Measurements from ENCODE around the gene MAN1B1.

The MAN1B1 gene

DNA sequence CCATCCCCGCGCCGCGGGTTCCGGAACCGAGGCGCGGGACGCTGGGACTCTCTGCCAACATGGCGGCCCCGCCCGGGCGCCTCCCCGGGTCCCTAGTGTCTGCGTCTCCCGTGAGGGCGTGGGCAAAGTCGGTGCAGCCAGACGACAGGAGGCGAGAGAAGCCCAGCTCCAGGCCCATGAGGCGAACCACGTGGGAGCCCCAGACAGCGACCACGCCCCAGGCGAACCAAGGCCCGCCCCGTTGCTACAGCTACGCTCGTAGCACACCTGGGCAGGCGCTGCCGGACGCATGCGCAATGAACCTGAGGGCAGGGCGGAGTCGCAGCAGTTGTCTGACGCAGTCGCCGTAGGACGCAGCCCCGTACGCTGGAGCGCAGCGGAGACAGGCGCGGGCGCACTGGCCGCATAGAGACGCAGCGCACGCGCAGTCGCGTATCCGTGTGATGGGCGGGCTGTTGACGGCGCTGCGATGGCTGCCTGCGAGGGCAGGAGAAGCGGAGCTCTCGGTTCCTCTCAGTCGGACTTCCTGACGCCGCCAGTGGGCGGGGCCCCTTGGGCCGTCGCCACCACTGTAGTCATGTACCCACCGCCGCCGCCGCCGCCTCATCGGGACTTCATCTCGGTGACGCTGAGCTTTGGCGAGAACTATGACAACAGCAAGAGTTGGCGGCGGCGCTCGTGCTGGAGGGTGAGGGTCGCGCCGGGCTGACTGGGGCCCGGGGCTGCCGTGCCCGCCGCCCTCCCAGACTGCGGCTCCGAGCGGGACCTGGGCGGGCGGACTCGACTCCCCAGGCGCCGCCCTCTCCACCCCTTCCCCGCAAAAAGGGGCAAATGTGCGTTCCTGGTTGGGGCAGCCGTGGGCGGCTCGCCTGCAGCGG is at the start of gene MAN1B1:
Gene MAN1B1, plus strand, starts transcription at position 455 of the 878 bp plus-strand sequence. Its CDS starts 15 bp downstream, at position 470.
- TF ChIP-seq, protein P1, sequence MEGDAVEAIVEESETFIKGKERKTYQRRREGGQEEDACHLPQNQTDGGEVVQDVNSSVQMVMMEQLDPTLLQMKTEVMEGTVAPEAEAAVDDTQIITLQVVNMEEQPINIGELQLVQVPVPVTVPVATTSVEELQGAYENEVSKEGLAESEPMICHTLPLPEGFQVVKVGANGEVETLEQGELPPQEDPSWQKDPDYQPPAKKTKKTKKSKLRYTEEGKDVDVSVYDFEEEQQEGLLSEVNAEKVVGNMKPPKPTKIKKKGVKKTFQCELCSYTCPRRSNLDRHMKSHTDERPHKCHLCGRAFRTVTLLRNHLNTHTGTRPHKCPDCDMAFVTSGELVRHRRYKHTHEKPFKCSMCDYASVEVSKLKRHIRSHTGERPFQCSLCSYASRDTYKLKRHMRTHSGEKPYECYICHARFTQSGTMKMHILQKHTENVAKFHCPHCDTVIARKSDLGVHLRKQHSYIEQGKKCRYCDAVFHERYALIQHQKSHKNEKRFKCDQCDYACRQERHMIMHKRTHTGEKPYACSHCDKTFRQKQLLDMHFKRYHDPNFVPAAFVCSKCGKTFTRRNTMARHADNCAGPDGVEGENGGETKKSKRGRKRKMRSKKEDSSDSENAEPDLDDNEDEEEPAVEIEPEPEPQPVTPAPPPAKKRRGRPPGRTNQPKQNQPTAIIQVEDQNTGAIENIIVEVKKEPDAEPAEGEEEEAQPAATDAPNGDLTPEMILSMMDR (IDR thresholded peaks at IDR 0.05; ENCODE audit: unreplicated experiment in 3 of 3): no peak
- Mint-ChIP-seq H3K9me3 (no peaks in the 10 kb centered on the region), H3K27me3 (ENCODE audit: low read depth) (peaks cover 19% of the 10 kb centered on the region), H3K4me3 (peak within 1 kb of the TSS; percentile 89 to 94 (median 93)), H3K4me1 (peaks cover 26% of the 10 kb centered on the region), H3K27ac (peak within 1 kb of the TSS; percentile 74 to 93 (median 89)), H3K36me3 (ENCODE audit: low read depth) (peaks cover 13% of the 10 kb centered on the region)

DNA sequence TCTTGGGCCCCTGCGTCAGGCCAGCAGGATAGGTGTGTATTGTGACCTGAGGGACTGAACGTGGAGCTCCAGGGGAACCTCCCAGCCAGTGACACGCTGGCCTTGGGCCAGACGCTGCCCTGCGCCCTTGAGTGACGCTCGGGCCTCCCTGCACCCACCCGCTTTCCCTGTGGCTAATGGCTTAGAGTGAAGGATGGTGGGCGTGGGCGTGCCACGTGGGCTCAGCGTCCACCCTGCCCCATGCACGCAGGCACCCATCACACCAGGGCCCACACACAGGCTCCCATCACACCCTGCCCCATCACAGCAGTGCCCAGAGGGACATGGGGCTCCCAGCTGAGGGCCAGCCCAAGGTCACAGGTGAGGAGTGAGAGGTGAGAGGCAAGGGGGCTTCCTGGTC is 49.8 kb upstream of the MAN1B1 start:
- no peak overlapping the region for H3K27ac Mint-ChIP-seq
- H3K27me3 Mint-ChIP-seq (ENCODE audit: low read depth): peaks cover 3% of the 10 kb centered on the region
- H3K36me3 Mint-ChIP-seq (ENCODE audit: low read depth): no peaks in the 10 kb centered on the region
- TF ChIP-seq, protein P1 (IDR thresholded peaks at IDR 0.05; ENCODE audit: unreplicated experiment in 3 of 3): no peak
- H3K4me3 Mint-ChIP-seq: no peak overlapping the region
- no peaks in the 10 kb centered on the region for H3K9me3 Mint-ChIP-seq
- no peaks in the 10 kb centered on the region for H3K4me1 Mint-ChIP-seq

DNA sequence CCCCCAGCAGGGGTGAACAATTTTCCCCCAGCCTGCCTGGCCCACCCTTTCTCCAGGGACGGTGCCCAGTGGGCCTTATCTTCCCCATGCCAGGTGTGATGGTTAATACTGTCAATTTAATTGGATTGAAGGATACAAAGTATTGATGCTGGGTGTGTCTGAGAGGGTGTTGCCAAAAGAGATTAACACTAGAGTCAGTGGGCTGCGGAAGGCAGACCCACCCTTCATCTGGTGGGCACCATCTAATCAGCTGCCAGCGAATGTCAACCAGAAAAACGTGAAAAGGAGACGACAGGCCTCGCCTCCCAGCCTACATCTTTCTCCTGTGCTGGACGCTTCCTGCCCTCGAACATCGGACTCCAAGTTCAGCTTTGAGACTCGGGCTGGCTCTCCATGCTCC is 49.3 kb upstream of the MAN1B1 start:
- H3K27ac Mint-ChIP-seq: no peak overlapping the region
- H3K4me3 Mint-ChIP-seq: no peak overlapping the region
- H3K36me3 Mint-ChIP-seq (ENCODE audit: low read depth): no peaks in the 10 kb centered on the region
- H3K27me3 Mint-ChIP-seq (ENCODE audit: low read depth): peaks cover under 1% of the 10 kb centered on the region
- TF ChIP-seq, protein P1 (IDR thresholded peaks at IDR 0.05; ENCODE audit: unreplicated experiment in 3 of 3): no peak
- no peaks in the 10 kb centered on the region for H3K4me1 Mint-ChIP-seq
- no peaks in the 10 kb centered on the region for H3K9me3 Mint-ChIP-seq

DNA sequence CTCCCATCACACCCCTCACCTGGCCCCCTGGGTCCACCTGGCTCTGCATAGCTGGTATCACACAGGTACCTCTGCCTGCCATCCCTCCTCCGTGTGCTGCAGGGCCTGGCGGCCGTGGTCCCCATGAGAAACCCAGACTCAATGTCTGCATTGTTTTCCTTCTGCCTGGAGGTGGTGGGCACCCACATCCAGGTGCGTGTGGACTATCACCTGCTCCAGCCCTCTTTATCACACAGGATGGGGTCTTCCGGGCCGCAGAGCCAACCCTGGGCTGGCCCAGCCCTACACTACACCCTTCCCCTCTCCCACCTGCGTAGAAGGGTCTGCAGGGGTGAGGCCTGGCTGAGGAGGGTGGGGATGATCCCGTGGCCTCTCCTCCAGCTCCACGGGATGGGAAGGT is 47.9 kb upstream of the MAN1B1 start:
- H3K27me3 Mint-ChIP-seq (ENCODE audit: low read depth): peaks cover 6% of the 10 kb centered on the region
- TF ChIP-seq, protein P1 (IDR thresholded peaks at IDR 0.05; ENCODE audit: unreplicated experiment in 3 of 3): no peak
- H3K9me3 Mint-ChIP-seq: no peaks in the 10 kb centered on the region
- H3K36me3 Mint-ChIP-seq (ENCODE audit: low read depth): no peaks in the 10 kb centered on the region
- no peak overlapping the region for H3K4me3 Mint-ChIP-seq
- H3K27ac Mint-ChIP-seq: no peak overlapping the region
- H3K4me1 Mint-ChIP-seq: no peaks in the 10 kb centered on the region

DNA sequence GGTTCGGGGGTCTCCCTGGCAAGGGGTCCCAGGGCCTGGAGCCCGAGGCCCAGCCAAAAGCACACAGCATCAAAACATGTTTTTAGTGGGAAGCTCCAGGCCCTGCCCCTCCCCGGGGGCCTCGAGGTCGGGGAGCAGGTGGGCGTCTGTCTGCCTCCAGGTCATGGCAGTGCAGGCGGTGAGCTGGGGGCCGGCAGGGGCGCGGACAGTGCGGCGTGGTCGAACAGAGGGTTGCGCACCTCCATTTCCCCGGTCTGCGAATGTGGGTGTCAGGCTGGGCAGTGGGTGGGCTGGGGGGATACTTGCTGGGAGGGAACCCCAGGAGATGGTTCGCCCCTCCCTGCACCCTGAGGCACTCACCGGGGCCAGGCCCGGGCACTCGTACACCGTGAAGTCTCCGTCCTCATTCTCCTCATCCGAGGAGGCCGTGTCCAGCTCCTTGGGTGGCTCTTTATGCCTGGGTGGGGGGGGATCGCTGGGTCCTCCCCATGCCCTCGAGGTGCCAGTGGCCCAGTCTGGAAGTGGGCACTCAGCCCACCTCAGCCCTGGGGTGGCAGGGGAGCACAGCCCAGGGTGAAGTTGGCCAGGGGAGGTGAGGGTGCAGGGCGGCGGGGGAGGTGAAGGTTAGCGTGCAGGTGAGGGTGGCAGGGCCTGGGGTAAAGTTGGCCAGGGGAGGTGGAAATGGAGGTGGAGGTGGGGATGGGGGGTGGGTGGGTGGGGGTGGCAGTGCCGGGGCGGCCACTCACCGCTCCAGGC is 47.0 kb upstream of the MAN1B1 start:
- Mint-ChIP-seq H3K9me3 (no peaks in the 10 kb centered on the region), H3K4me1 (no peaks in the 10 kb centered on the region), H3K27ac (no peak overlapping the region), H3K36me3 (ENCODE audit: low read depth) (no peaks in the 10 kb centered on the region), H3K4me3 (no peak overlapping the region), H3K27me3 (ENCODE audit: low read depth) (peaks cover 15% of the 10 kb centered on the region)
- TF ChIP-seq, protein P1 (IDR thresholded peaks at IDR 0.05; ENCODE audit: unreplicated experiment in 3 of 3): no peak

All from nephron (organoid).